Keratinocyte (primary cell): ENCODE measurements around the gene KIF11. TPM values are rescaled to one million over a fixed set of nuclear protein-coding genes. Genes with fewer than 3 reads are reported as not detected.

Experiments used
- DNase-seq: peaks from one replicate; pipeline ENCODE4 v3.0.0-alpha.2; 2011; ENCODE audit warnings: low read depth, missing footprints, low spot score
- FAIRE-seq: peaks from 2 replicates; lab custom pipeline; 2011; peaks lifted over from hg19 to GRCh38; lab: Jason Lieb, UNC
- H2AFZ ChIP-seq: 2 replicates; pipeline ENCODE4 v1.6.0; 2012; ENCODE audit warnings: low read length, control low read depth, inconsistent platforms; ENCODE audit not compliant: control insufficient read depth
- H3K27ac ChIP-seq: 2 replicates; pipeline ENCODE4 v1.5.1; 2011; ENCODE audit warnings: low read length; ENCODE audit not compliant: control insufficient read depth, insufficient read depth
- H3K27me3 ChIP-seq: 3 replicates; pipeline ENCODE4 v1.6.0; 2011; ENCODE audit warnings: low read length; ENCODE audit not compliant: control insufficient read depth, insufficient read depth; ENCODE audit errors: extremely low read depth
- H3K36me3 ChIP-seq, 2 experiments: 2 replicates in 1 of 2; 3 replicates in 1 of 2; pipeline ENCODE4 v1.5.1; 2011; ENCODE audit warnings: low read length in 2 of 2, mild to moderate bottlenecking in 1 of 2; ENCODE audit not compliant: control insufficient read depth in 2 of 2, insufficient read depth in 2 of 2; ENCODE audit errors: extremely low read depth in 1 of 2
- H3K4me1 ChIP-seq: 3 replicates; pipeline ENCODE4 v1.5.1; 2011; ENCODE audit warnings: low read length; ENCODE audit not compliant: control insufficient read depth, insufficient read depth; ENCODE audit errors: extremely low read depth
- H3K4me2 ChIP-seq: 3 replicates; pipeline ENCODE4 v1.6.0; 2011; ENCODE audit warnings: low read depth, low read length; ENCODE audit not compliant: control insufficient read depth, insufficient read depth; ENCODE audit errors: extremely low read depth
- H3K4me3 ChIP-seq, 3 experiments: fragments of 200-600 bp in 1 of 3; sonication (generic) in 1 of 3; 2 replicates in 2 of 3; 3 replicates in 1 of 3; pipeline ENCODE4 v1.5.1; 2011 to 2016; ENCODE audit warnings: low read length in 3 of 3, mild to moderate bottlenecking in 3 of 3, control low read depth in 2 of 3, inconsistent platforms in 1 of 3, low read depth in 1 of 3, mixed read lengths in 1 of 3, mixed run types in 1 of 3, moderate library complexity in 1 of 3; ENCODE audit not compliant: control insufficient read depth in 2 of 3, insufficient read depth in 2 of 3; ENCODE audit errors: extremely low read depth in 1 of 3
- H3K79me2 ChIP-seq: 2 replicates; pipeline ENCODE4 v1.6.0; 2012; ENCODE audit warnings: low read length; ENCODE audit not compliant: control insufficient read depth, insufficient read depth
- H3K9ac ChIP-seq: 3 replicates; pipeline ENCODE4 v1.6.0; 2011; ENCODE audit warnings: low read length; ENCODE audit not compliant: control insufficient read depth, insufficient read depth; ENCODE audit errors: extremely low read depth
- H3K9me1 ChIP-seq: 3 replicates; pipeline ENCODE4 v1.6.0; 2011; ENCODE audit warnings: low read length; ENCODE audit not compliant: control insufficient read depth, insufficient read depth; ENCODE audit errors: extremely low read depth
- H3K9me3 ChIP-seq: 2 replicates; pipeline ENCODE4 v1.5.1; 2012; ENCODE audit warnings: low read depth, low read length; ENCODE audit not compliant: control insufficient read depth
- H4K20me1 ChIP-seq: 3 replicates; pipeline ENCODE4 v1.6.0; 2011; ENCODE audit warnings: low read length; ENCODE audit not compliant: control insufficient read depth, insufficient read depth; ENCODE audit errors: extremely low read depth
- EZH2 ChIP-seq: IDR thresholded peaks from one replicate; pipeline ENCODE4 v1.6.1; 2012; ENCODE audit warnings: inconsistent platforms, mild to moderate bottlenecking, low read length, moderate library complexity
- dilution Hi-C: fragments of 300-500 bp; cut with MboI; formaldehyde crosslinking; loops from one replicate; pipeline ENCODE4 v1.7.0; 2020; ENCODE audit warnings: low sequenced_read_pairs; ENCODE audit not compliant: extremely low pct_ligation_motif_present
- polyA plus RNA-seq, 5 experiments: library from polyadenylated mRNA; depleted of rRNA in 3 of 5; stranded (reverse) in 3 of 5; stranded (forward) in 1 of 5; unstranded in 1 of 5; fragments of >200 nt; gene quantifications; 1 replicate in 1 of 5; 2 replicates in 3 of 5; 3 replicates in 1 of 5; pipeline versions ENCODE4 v1.2.1 to v1.2.3, GENCODE V29; 2011 to 2012; ENCODE audit warnings: missing spikeins in 2 of 5, low read depth in 1 of 5, low replicate concordance in 1 of 5
- TF ChIP-seq, protein P1 (sequence below), 3 experiments: IDR thresholded peaks in 1 of 3; conservative IDR thresholded peaks in 1 of 3; optimal IDR thresholded peaks in 1 of 3; 2 replicates in 2 of 3; 3 replicates in 1 of 3; pipeline versions ENCODE3 to v1.5.1; 2011; ENCODE audit warnings: low read length in 3 of 3, mild to moderate bottlenecking in 3 of 3, moderate library complexity in 2 of 3, control low read depth in 1 of 3, inconsistent platforms in 1 of 3; ENCODE audit not compliant: insufficient read depth in 2 of 3; ENCODE audit errors: extremely low read depth in 1 of 3

Gene KIF11
- polyA plus RNA-seq, 1 donor (not counting 4 experiments of a cell fraction or from before 2014, with no cell fraction given) = 10.6 TPM

DNA sequence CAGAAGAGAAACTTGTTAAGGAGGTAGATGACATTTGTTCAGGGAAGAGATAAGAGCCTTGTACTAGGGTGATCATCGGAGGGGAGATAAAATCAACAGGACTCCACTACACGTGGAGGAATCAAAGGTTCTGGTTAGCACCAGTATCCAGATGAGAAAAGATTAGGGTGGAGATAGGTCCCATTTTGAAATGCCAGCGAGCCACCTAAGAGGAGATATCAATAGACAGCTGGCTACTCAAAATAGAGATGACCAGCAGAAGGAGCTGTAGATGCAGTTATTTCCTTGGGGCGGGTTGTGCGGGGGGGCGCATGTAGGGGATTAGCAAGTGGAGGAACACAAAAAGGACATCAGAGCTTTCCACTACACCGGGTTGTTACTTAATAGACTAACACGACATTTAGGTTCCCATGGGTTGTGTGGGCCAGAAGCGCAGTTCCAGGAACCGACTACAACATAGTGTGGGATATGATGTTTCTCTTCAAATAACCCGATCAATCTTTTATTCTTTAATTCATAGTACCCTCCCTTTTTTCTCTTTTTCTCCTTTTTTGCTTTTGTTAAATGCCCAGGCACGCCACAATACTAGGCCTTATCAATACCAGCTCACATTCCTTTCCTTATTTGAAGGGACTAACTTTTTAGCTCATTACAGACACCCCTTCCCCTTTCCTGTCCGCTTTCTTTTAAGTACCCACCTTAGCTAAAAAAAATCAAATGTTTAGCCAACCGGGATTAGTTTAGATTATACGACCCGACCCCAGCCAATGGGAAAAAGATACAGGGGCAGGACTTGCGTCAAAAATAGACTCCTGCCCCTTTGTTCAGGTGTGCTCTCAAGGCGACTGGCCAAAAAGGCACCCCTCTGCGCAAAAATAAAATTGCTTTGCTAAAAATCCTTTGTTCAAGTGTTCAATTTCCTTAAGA is 2.0 kb upstream of the KIF11 start:
- H3K36me3 ChIP-seq = no peaks in the 10 kb centered on the region
- H4K20me1 ChIP-seq = no peaks in the 10 kb centered on the region
- H3K4me2 ChIP-seq = peak overlapping the region; percentile 95
- no peak for TF ChIP-seq EZH2
- TF ChIP-seq, protein P1, sequence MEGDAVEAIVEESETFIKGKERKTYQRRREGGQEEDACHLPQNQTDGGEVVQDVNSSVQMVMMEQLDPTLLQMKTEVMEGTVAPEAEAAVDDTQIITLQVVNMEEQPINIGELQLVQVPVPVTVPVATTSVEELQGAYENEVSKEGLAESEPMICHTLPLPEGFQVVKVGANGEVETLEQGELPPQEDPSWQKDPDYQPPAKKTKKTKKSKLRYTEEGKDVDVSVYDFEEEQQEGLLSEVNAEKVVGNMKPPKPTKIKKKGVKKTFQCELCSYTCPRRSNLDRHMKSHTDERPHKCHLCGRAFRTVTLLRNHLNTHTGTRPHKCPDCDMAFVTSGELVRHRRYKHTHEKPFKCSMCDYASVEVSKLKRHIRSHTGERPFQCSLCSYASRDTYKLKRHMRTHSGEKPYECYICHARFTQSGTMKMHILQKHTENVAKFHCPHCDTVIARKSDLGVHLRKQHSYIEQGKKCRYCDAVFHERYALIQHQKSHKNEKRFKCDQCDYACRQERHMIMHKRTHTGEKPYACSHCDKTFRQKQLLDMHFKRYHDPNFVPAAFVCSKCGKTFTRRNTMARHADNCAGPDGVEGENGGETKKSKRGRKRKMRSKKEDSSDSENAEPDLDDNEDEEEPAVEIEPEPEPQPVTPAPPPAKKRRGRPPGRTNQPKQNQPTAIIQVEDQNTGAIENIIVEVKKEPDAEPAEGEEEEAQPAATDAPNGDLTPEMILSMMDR (optimal IDR thresholded peaks at IDR 0.05 in 1 of 3, IDR thresholded peaks at IDR 0.05 in 1 of 3, conservative IDR thresholded peaks at IDR 0.05 in 1 of 3; ENCODE audit: extremely low read depth in 1 of 3, insufficient read depth in 2 of 3, low read length in 3 of 3) = peak in 2 of 3 experiments; percentile 11 to 34
- no peaks in the 10 kb centered on the region for H3K9me1 ChIP-seq
- FAIRE-seq (no peak), DNase-seq (no peak)
- dilution Hi-C loops = no loop called here
- peaks cover 29% of the 10 kb centered on the region for H3K79me2 ChIP-seq
- no peaks in the 10 kb centered on the region for H3K27me3 ChIP-seq
- H2AFZ ChIP-seq = peak overlapping the region; percentile 61
- H3K9ac ChIP-seq = peak overlapping the region; percentile 88
- peak overlapping the region; percentile 81 for H3K27ac ChIP-seq
- H3K9me3 ChIP-seq = no peaks in the 10 kb centered on the region
- peaks cover 8% of the 10 kb centered on the region for H3K4me1 ChIP-seq
- H3K4me3 ChIP-seq = peak overlapping the region; percentile 29 to 95 (median 31)

DNA sequence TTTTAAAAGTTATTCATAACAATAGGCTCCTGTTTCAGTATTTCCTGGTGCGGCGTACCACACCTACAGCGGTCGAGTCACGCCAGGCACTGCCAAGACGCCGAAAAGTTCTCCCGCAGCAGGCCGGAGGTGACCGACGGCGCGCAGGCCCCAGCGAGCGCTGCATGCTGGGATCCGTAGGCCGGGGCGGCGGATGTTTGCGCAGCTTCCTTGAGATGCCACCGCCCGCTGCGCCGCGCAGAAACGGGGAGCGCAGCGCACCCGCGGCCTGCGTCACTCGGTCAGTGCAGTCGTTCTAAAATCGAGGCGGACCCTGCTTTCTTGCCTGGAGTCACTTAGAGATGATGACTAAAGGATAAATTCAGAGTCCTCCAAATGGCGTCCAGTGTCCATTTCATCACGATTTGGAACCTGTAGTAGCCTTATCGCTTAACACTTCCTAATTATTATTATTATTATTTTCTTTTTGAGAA is 1.3 kb upstream of the KIF11 start:
- peak overlapping the region; percentile 50 to 95 (median 93) for H3K4me3 ChIP-seq
- TF ChIP-seq, protein P1 (optimal IDR thresholded peaks at IDR 0.05 in 1 of 3, IDR thresholded peaks at IDR 0.05 in 1 of 3, conservative IDR thresholded peaks at IDR 0.05 in 1 of 3; ENCODE audit: extremely low read depth in 1 of 3, insufficient read depth in 2 of 3, low read length in 3 of 3) = no peak
- no peak for TF ChIP-seq EZH2
- H2AFZ ChIP-seq = peak overlapping the region; percentile 67
- H3K9ac ChIP-seq = peak overlapping the region; percentile 88
- peak overlapping the region; percentile 95 for H3K4me2 ChIP-seq
- FAIRE-seq (peak; percentile 67), DNase-seq (no peak)
- no peaks in the 10 kb centered on the region for H3K9me3 ChIP-seq
- dilution Hi-C loops = no loop called here
- no peaks in the 10 kb centered on the region for H3K9me1 ChIP-seq
- peak overlapping the region; percentile 81 for H3K27ac ChIP-seq
- no peaks in the 10 kb centered on the region for H3K36me3 ChIP-seq
- peaks cover 8% of the 10 kb centered on the region for H3K4me1 ChIP-seq
- no peaks in the 10 kb centered on the region for H3K27me3 ChIP-seq
- H4K20me1 ChIP-seq = no peaks in the 10 kb centered on the region
- H3K79me2 ChIP-seq = peaks cover 36% of the 10 kb centered on the region
